ENCODE results near the gene ZBTB43. TPM values are rescaled to one million over a fixed set of nuclear protein-coding genes. Genes with fewer than 3 reads are reported as not detected.
"Not testable (repeated sequence)": the region's sequence is repeated elsewhere in the genome, so short reads cannot be mapped to it uniquely, and the experiment has no call there.

ZBTB43 gene
- polyA plus RNA-seq, 3 donors = 14.8 to 18.1 (median 15.7) TPM

- DNase-seq (ENCODE audit: extremely low read depth in 1 of 11, low read depth in 9 of 11, low spot score in 4 of 11) = no peak
These were observed 22.8 kb upstream of the ZBTB43 start for GRCh38 chr9:126782053-126782388.

- DNase-seq (ENCODE audit: extremely low read depth in 1 of 11, low read depth in 9 of 11, low spot score in 4 of 11) = no peak
These were observed 20.9 kb upstream of the ZBTB43 start for GRCh38 chr9:126783949-126784348.

GRCh38 chr9:126784401-126784800 is 20.4 kb upstream of the ZBTB43 start:
- DNase-seq (ENCODE audit: extremely low read depth in 1 of 11, low read depth in 9 of 11, low spot score in 4 of 11) = no peak

- not testable (repeated sequence) for DNase-seq (ENCODE audit: extremely low read depth in 1 of 11, low read depth in 9 of 11, low spot score in 4 of 11)
These were observed 20.0 kb upstream of the ZBTB43 start for GRCh38 chr9:126784841-126785240.

GRCh38 chr9:126788046-126788445 is 16.8 kb upstream of the ZBTB43 start:
- no peak for DNase-seq (ENCODE audit: extremely low read depth in 1 of 11, low read depth in 9 of 11, low spot score in 4 of 11)

- no peak for DNase-seq (ENCODE audit: extremely low read depth in 1 of 11, low read depth in 9 of 11, low spot score in 4 of 11)
These were observed 16.0 kb upstream of the ZBTB43 start for GRCh38 chr9:126788634-126789349.

- DNase-seq (ENCODE audit: extremely low read depth in 1 of 11, low read depth in 9 of 11, low spot score in 4 of 11) = no peak
These were observed 14.3 kb upstream of the ZBTB43 start for GRCh38 chr9:126790561-126790960.

- DNase-seq (ENCODE audit: extremely low read depth in 1 of 11, low read depth in 9 of 11, low spot score in 4 of 11) = no peak
These were observed 13.2 kb upstream of the ZBTB43 start for GRCh38 chr9:126791406-126792230.

- no peak for DNase-seq (ENCODE audit: extremely low read depth in 1 of 11, low read depth in 9 of 11, low spot score in 4 of 11)
These were observed 11.0 kb upstream of the ZBTB43 start for GRCh38 chr9:126793686-126794417.

- DNase-seq (ENCODE audit: extremely low read depth in 1 of 11, low read depth in 9 of 11, low spot score in 4 of 11) = no peak
These were observed 10.4 kb upstream of the ZBTB43 start for GRCh38 chr9:126794441-126794840.

- DNase-seq (ENCODE audit: extremely low read depth in 1 of 11, low read depth in 9 of 11, low spot score in 4 of 11) = no peak
These were observed 8.1 kb upstream of the ZBTB43 start for GRCh38 chr9:126796758-126797157.

- DNase-seq (ENCODE audit: extremely low read depth in 1 of 11, low read depth in 9 of 11, low spot score in 4 of 11) = no peak
These were observed 6.9 kb upstream of the ZBTB43 start for GRCh38 chr9:126797903-126798302.

GRCh38 chr9:126799034-126799433 is 5.8 kb upstream of the ZBTB43 start:
- no peak for DNase-seq (ENCODE audit: extremely low read depth in 1 of 11, low read depth in 9 of 11, low spot score in 4 of 11)

- no peak for DNase-seq (ENCODE audit: extremely low read depth in 1 of 11, low read depth in 9 of 11, low spot score in 4 of 11)
These were observed 2.4 kb upstream of the ZBTB43 start for GRCh38 chr9:126802318-126803059.

- DNase-seq (ENCODE audit: extremely low read depth in 1 of 11, low read depth in 9 of 11, low spot score in 4 of 11) = no peak
These were observed 593 bp upstream of the ZBTB43 start for GRCh38 chr9:126804198-126804695.

- DNase-seq (ENCODE audit: extremely low read depth in 1 of 11, low read depth in 9 of 11, low spot score in 4 of 11) = peak in 1 of 11 donors; percentile 7
These were observed 868 bp downstream of the ZBTB43 start for GRCh38 chr9:126805554-126806262.

- DNase-seq (ENCODE audit: extremely low read depth in 1 of 11, low read depth in 9 of 11, low spot score in 4 of 11) = no peak
These were observed 1.5 kb downstream of the ZBTB43 start for GRCh38 chr9:126806336-126806735.

- DNase-seq (ENCODE audit: extremely low read depth in 1 of 11, low read depth in 9 of 11, low spot score in 4 of 11) = no peak
These were observed 4.2 kb downstream of the ZBTB43 start for GRCh38 chr9:126809068-126809467.
